IgD-negative memory B cell (primary cell): ENCODE measurements around the gene SPOCD1. TPM values are rescaled to one million over a fixed set of nuclear protein-coding genes. Genes with fewer than 3 reads are reported as not detected.
A peak's percentile ranks its signal among the peaks of the same experiment; 100 is the strongest.

ENCODE experiments used
- H3K27ac Mint-ChIP-seq, 3 donors: one replicate each; pipeline ENCODE4 v1.8.0; 2020 to 2022; ENCODE audit warnings: mild to moderate bottlenecking in 3 of 3, mixed read lengths in 3 of 3, moderate library complexity in 1 of 3
- H3K27me3 Mint-ChIP-seq: one replicate; pipeline ENCODE4 v1.8.0; 2021; ENCODE audit warnings: mixed read lengths
- H3K36me3 Mint-ChIP-seq: one replicate; pipeline ENCODE4 v1.8.0; 2020; ENCODE audit warnings: mild to moderate bottlenecking, mixed read lengths
- H3K4me1 Mint-ChIP-seq, 3 donors: one replicate each; pipeline ENCODE4 v1.8.0; 2020 to 2022; ENCODE audit warnings: mixed read lengths in 3 of 3, mild to moderate bottlenecking in 1 of 3
- H3K4me3 Mint-ChIP-seq, 4 donors: one replicate each; pipeline ENCODE4 v1.8.0; 2020 to 2022; ENCODE audit warnings: mild to moderate bottlenecking in 4 of 4, mixed read lengths in 4 of 4, moderate library complexity in 3 of 4
- H3K9me3 Mint-ChIP-seq, 3 donors: one replicate each; pipeline ENCODE4 v1.8.0; 2020 to 2021; ENCODE audit warnings: mixed read lengths in 3 of 3, mild to moderate bottlenecking in 1 of 3
- polyA plus RNA-seq: library from polyadenylated mRNA; unstranded; fragments of 300-500 nt; fragmentation: Illumina TruSeq; gene quantifications from one replicate; pipeline ENCODE4 v1.2.3, GENCODE V29; 2021

Gene SPOCD1
- polyA plus RNA-seq, 1 donor from 2014 or later: not detected

- Mint-ChIP-seq H3K4me1 (peaks cover 17 to 24% (median 24%) of the 10 kb centered on the region in 3 donors), H3K9me3 (no peaks in the 10 kb centered on the region), H3K36me3 (no peaks in the 10 kb centered on the region), H3K27me3 (peaks cover 20% of the 10 kb centered on the region), H3K27ac (no peak overlapping the region), H3K4me3 (peak overlapping the region in 2 of 4 donors; percentile 18 to 25)
These were observed 46.7 kb downstream of the SPOCD1 start for GRCh38 chr1:31768939-31769704.

GRCh38 chr1:31768407-31768907 lies 47.4 kb downstream of the SPOCD1 start:
- peaks cover 14% of the 10 kb centered on the region for H3K27me3 Mint-ChIP-seq
- no peaks in the 10 kb centered on the region for H3K9me3 Mint-ChIP-seq
- H3K4me1 Mint-ChIP-seq: peaks cover 17 to 24% (median 21%) of the 10 kb centered on the region in 3 donors
- no peak overlapping the region for H3K27ac Mint-ChIP-seq
- H3K4me3 Mint-ChIP-seq: peak overlapping the region in 1 of 4 donors; percentile 25
- no peaks in the 10 kb centered on the region for H3K36me3 Mint-ChIP-seq

- Mint-ChIP-seq H3K36me3 (no peaks in the 10 kb centered on the region), H3K4me3 (no peak overlapping the region), H3K4me1 (peaks cover 13 to 16% (median 16%) of the 10 kb centered on the region in 3 donors), H3K27me3 (peaks cover 10% of the 10 kb centered on the region), H3K9me3 (no peaks in the 10 kb centered on the region), H3K27ac (no peak overlapping the region)
These were observed 48.6 kb downstream of the SPOCD1 start for GRCh38 chr1:31767225-31767624.

- no peaks in the 10 kb centered on the region for H3K36me3 Mint-ChIP-seq
- H3K4me3 Mint-ChIP-seq: peak overlapping the region in 1 of 4 donors; percentile 38
- peaks cover 13% of the 10 kb centered on the region for H3K27me3 Mint-ChIP-seq
- H3K27ac Mint-ChIP-seq: no peak overlapping the region
- peaks cover 10 to 14% (median 13%) of the 10 kb centered on the region in 3 donors for H3K4me1 Mint-ChIP-seq
- H3K9me3 Mint-ChIP-seq: no peaks in the 10 kb centered on the region
These were observed 50.3 kb downstream of the SPOCD1 start for GRCh38 chr1:31765516-31765915.

- peak overlapping the region in 1 of 3 donors; percentile 27 for H3K27ac Mint-ChIP-seq
- peaks cover 13% of the 10 kb centered on the region for H3K27me3 Mint-ChIP-seq
- no peaks in the 10 kb centered on the region for H3K36me3 Mint-ChIP-seq
- no peaks in the 10 kb centered on the region for H3K9me3 Mint-ChIP-seq
- H3K4me1 Mint-ChIP-seq: peaks cover 10 to 15% (median 13%) of the 10 kb centered on the region in 3 donors
- H3K4me3 Mint-ChIP-seq: peak overlapping the region in 2 of 4 donors; percentile 25 to 90
These were observed 50.8 kb downstream of the SPOCD1 start for GRCh38 chr1:31765041-31765467.

GRCh38 chr1:31764312-31765040 lies 51.3 kb downstream of the SPOCD1 start, which contains the start of gene ADGRB2:
TSS of gene ADGRB2 (minus strand) at chr1:31764340. CDS start at chr1:31757221, 7,119 bp downstream.
- Mint-ChIP-seq H3K27me3 (peaks cover 13% of the 10 kb centered on the region), H3K36me3 (no peaks in the 10 kb centered on the region), H3K4me1 (peaks cover 8 to 14% (median 13%) of the 10 kb centered on the region in 3 donors), H3K27ac (peak within 1 kb of the TSS in 1 of 3 donors; percentile 86), H3K4me3 (peak within 1 kb of the TSS; percentile 25 to 91 (median 82)), H3K9me3 (no peaks in the 10 kb centered on the region)

GRCh38 chr1:31763671-31764311 lies 52.0 kb downstream of the SPOCD1 start:
- peaks cover 1 to 10% (median 7%) of the 10 kb centered on the region in 3 donors for H3K4me1 Mint-ChIP-seq
- peak overlapping the region in 1 of 3 donors; percentile 86 for H3K27ac Mint-ChIP-seq
- H3K36me3 Mint-ChIP-seq: no peaks in the 10 kb centered on the region
- H3K4me3 Mint-ChIP-seq: peak overlapping the region in 3 of 4 donors; percentile 72 to 91 (median 88)
- H3K9me3 Mint-ChIP-seq: no peaks in the 10 kb centered on the region
- peaks cover 13% of the 10 kb centered on the region for H3K27me3 Mint-ChIP-seq

GRCh38 chr1:31762726-31763670 lies 52.8 kb downstream of the SPOCD1 start:
- no peaks in the 10 kb centered on the region for H3K36me3 Mint-ChIP-seq
- H3K9me3 Mint-ChIP-seq: no peaks in the 10 kb centered on the region
- peak overlapping the region in 3 of 4 donors; percentile 72 to 91 (median 88) for H3K4me3 Mint-ChIP-seq
- H3K4me1 Mint-ChIP-seq: peaks cover 0 to 10% (median 6%) of the 10 kb centered on the region in 3 donors
- H3K27ac Mint-ChIP-seq: peak overlapping the region in 1 of 3 donors; percentile 86
- H3K27me3 Mint-ChIP-seq: peaks cover 13% of the 10 kb centered on the region

GRCh38 chr1:31762323-31762722 lies 53.5 kb downstream of the SPOCD1 start:
- Mint-ChIP-seq H3K36me3 (no peaks in the 10 kb centered on the region), H3K4me3 (peak overlapping the region in 1 of 4 donors; percentile 85), H3K4me1 (peaks cover 0 to 10% (median 6%) of the 10 kb centered on the region in 3 donors), H3K9me3 (no peaks in the 10 kb centered on the region), H3K27me3 (peaks cover 13% of the 10 kb centered on the region), H3K27ac (no peak overlapping the region)

- H3K9me3 Mint-ChIP-seq: no peaks in the 10 kb centered on the region
- H3K36me3 Mint-ChIP-seq: no peaks in the 10 kb centered on the region
- H3K4me1 Mint-ChIP-seq: peaks cover 0 to 10% (median 6%) of the 10 kb centered on the region in 3 donors
- H3K4me3 Mint-ChIP-seq: peak overlapping the region in 2 of 4 donors; percentile 79 to 85
- peaks cover 13% of the 10 kb centered on the region for H3K27me3 Mint-ChIP-seq
- no peak overlapping the region for H3K27ac Mint-ChIP-seq
These were observed 53.9 kb downstream of the SPOCD1 start for GRCh38 chr1:31761883-31762282.

GRCh38 chr1:31760471-31761470 lies 55.1 kb downstream of the SPOCD1 start:
- H3K9me3 Mint-ChIP-seq: no peaks in the 10 kb centered on the region
- H3K4me3 Mint-ChIP-seq: peak overlapping the region; percentile 50 to 86 (median 82)
- H3K36me3 Mint-ChIP-seq: no peaks in the 10 kb centered on the region
- H3K27me3 Mint-ChIP-seq: peaks cover 13% of the 10 kb centered on the region
- H3K27ac Mint-ChIP-seq: peak overlapping the region in 2 of 3 donors; percentile 39 to 53
- H3K4me1 Mint-ChIP-seq: peaks cover 0 to 10% (median 6%) of the 10 kb centered on the region in 3 donors

- peak overlapping the region in 1 of 3 donors; percentile 39 for H3K27ac Mint-ChIP-seq
- H3K4me1 Mint-ChIP-seq: peaks cover 0 to 8% (median 1%) of the 10 kb centered on the region in 3 donors
- H3K4me3 Mint-ChIP-seq: peak overlapping the region; percentile 33 to 83 (median 63)
- H3K9me3 Mint-ChIP-seq: peaks cover 0 to 2% (median 0%) of the 10 kb centered on the region in 3 donors
- peaks cover 13% of the 10 kb centered on the region for H3K27me3 Mint-ChIP-seq
- no peaks in the 10 kb centered on the region for H3K36me3 Mint-ChIP-seq
These were observed 56.4 kb downstream of the SPOCD1 start for GRCh38 chr1:31759298-31760023.
